GM19035 (cell line): ENCODE results near the gene ARV1.
A peak's percentile ranks its signal among the peaks of the same experiment; 100 is the strongest.
"Not testable (repeated sequence)": the region's sequence is repeated elsewhere in the genome, so short reads cannot be mapped to it uniquely, and the experiment has no call there.

Experiments used
- ATAC-seq: cut with Tn5 transposase; IDR thresholded peaks from one replicate; pipeline ENCODE4 v1.9.1; 2021; ENCODE audit not compliant: unreplicated experiment

Gene ARV1

GRCh38 chr1:231016234-231016633 lies 37.3 kb downstream of the ARV1 start:
- ATAC-seq: no peak

GRCh38 chr1:231016966-231017365 lies 38.1 kb downstream of the ARV1 start:
- ATAC-seq: no peak

DNA sequence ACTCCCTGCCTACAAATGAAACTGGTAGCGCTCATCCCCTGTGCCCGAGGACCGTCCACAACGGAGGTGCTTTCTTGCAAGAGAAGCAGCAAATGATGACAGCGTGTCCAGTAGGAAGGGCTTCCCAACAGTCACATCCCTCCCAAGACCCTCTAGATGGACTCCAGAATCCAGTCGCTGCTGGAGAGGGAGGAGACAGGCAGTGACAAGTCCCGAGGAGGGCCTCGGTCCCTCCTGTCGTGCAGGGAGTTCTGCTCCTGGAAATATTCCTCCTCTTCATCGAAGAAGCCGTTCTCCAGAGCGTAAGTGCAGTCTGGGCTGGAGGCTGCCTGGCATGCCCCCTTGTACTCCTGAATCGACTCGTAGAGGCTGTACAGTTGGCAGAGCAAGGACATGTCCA lies 40.8 kb downstream of the ARV1 start:
- no peak for ATAC-seq

DNA sequence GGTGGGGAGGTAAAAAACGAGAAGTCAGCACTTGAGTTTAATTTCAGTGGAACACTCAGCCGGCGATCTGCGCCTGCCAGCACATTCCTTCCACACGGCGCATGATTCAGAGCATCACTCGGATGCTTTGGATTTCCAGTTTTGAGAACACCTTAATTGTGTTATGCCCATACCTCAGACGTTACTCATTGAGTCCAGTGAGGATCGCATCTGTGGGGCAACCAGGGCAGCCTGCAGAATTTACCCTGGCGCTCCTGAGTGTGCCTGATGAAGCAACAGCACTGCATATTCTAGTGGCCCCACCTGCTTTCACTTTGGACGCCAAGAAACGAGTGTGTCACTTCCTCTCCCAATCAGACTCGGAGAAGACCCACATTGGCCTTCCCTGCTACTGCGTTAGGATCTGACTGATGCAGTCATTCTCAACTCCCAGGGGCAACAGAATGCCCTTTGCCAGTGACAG lies 41.3 kb downstream of the ARV1 start:
- no peak for ATAC-seq

DNA sequence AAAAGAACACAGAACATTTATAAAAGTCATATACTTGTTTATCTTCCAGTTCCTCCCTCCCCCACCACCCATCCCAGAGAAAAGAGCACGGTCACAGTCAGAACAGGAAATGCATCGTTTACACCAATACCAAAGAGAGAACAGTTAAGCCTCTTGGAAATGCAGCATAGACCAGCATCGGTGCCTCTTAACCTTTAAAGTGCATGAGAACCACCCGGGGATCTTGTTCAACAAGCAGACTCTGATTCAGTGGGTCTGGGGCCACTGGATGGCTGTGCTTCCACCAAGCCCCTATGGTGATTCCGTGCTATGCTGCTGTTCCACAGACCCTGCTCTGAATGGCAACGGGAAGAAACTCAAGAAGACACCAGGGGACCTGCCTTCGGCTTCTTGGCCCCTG lies 41.9 kb downstream of the ARV1 start:
- no peak for ATAC-seq

DNA sequence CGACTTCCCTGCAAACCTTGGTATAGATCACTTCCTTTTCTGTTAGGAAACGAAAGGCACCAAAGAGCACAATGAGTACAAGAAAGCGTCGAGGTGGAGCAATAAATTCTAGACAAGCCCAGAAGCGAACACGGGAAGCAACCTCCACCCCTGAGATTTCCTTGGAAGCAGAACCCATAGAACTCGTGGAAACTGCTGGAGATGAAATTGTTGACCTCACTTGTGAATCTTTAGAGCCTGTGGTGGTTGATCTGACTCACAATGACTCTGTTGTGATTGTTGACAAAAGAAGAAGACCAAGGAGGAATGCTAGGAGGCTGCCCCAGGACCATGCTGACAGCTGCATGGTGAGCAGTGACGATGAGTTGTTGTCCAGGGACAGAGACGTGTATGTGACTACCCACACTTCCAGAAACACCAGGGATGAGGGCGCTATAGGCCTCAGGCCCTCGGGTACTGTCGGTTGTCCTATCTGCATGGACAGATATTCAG lies 42.7 kb downstream of the ARV1 start:
- no peak for ATAC-seq

- not testable (repeated sequence) for ATAC-seq
Observed at GRCh38 chr1:231022543-231022942, 43.6 kb downstream of the ARV1 start.

GRCh38 chr1:231023150-231023549 lies 44.3 kb downstream of the ARV1 start:
- ATAC-seq: no peak

DNA sequence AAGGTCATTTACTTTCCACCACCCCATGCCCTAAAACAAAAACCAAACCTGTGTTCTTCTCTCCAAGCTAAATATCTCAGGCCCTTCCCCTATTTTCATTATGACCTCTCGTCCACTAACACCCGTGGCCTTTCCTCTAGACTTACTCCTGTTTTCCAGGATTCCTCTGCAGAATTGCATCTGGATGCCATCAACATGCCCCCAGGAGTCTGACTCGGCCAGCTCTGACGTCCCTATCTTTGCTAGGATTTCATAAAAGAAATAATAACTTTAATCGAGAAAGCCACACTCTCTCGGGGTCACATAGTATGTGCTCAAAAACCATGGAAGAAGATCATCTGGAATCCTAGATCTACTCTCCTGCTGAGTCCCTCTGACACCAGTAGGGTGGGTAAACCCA lies 47.7 kb downstream of the ARV1 start:
- no peak for ATAC-seq

- ATAC-seq: no peak
Observed at GRCh38 chr1:231027136-231027925, 48.4 kb downstream of the ARV1 start.

GRCh38 chr1:231027971-231028370 lies 49.1 kb downstream of the ARV1 start:
- no peak for ATAC-seq

DNA sequence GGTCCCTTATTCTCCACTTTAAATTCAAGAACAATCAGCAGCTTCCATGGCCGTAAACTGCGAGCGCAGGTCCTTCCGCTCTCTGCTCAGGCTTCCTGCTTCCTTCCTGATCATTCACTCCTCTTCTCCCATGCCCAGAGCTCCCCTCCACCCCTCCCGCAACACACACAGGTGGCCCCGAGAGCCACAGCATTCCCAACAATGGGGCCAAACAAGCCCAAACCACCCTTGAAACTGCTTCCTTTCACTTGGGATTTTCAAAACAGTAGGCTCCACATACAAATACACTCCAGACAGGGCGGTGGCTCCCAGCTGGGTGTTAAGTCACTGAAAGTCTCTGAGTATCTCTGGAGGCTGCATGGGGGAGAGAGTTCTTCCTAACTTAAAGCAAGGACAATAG lies 49.8 kb downstream of the ARV1 start:
- ATAC-seq: no peak

DNA sequence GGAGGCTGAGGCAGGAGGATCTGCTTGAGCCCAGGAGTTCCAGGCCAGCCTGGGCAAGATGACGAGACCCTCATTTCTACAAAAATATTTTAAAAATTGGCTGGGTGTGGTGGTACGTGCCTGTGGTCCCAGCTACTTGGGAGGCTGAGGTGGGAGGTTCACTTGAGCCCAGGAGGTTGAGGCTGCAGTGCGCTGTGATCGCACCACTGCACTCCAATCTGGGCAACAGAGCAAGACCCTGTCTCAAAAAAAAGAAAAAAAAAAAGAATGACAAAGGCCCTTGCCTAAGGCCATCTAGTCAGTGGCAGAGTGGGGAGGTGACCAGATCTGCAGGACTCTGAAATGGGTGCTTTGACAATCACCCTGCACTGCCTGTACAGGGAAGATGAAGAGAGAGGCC lies 50.4 kb downstream of the ARV1 start:
- ATAC-seq: not testable (repeated sequence)

GRCh38 chr1:231029841-231030240 lies 50.9 kb downstream of the ARV1 start:
- ATAC-seq: no peak

GRCh38 chr1:231032963-231033362 lies 54.1 kb downstream of the ARV1 start:
- ATAC-seq: no peak

GRCh38 chr1:231035799-231036198 lies 56.9 kb downstream of the ARV1 start:
- ATAC-seq: no peak

- no peak for ATAC-seq
Observed at GRCh38 chr1:231036416-231036815, 57.5 kb downstream of the ARV1 start.

- no peak for ATAC-seq
Observed at GRCh38 chr1:231037585-231038517, 59.0 kb downstream of the ARV1 start.

GRCh38 chr1:231039161-231040018 lies 60.5 kb downstream of the ARV1 start:
- ATAC-seq: peak; percentile 56

DNA sequence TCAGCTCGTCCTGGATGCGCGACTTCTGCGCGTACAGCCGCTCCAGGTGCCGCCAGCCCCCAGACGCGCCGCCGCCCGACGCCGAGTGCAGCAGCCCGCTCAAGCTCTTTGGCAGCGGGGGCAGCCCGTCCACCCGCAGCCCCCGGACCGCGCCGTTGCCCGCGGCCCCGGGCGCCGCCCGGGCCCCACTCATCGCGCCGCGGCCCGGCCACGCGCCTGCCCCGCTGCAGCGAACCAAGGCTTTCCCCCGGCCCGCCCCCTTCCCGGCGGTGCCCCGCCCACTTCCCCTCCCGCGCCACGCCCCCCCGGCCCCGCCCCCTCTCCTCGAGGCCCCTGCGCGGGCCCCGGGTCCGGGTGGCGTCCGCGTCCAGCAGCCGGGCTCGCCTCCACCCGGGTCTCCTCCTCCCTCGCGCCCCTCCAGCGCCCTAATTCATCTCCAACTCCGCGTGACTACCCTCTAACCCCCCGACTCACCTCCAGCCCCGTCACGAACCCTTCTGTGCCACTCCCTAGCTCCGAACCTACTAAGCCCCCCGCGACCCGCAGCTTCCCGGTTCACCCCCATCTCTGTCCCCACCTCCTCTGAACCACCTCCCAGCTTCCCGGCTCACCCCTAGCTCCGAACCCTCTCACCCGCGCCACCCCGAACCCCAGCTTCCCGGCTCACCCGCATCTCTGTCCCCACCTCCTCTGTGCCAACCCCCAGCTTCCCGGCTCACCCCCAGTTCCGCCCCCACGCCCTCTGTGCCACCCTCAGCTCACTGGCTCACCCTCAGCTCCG lies 61.3 kb downstream of the ARV1 start, which contains the start of gene FAM89A:
FAM89A (minus strand) TSS at position 236 of the 781 bp plus-strand sequence; CDS start at position 193, 43 bp downstream.
- ATAC-seq: peak; percentile 71
